HG02571 (cell line): ENCODE measurements around the gene KLRD1.
"Not testable (repeated sequence)": the region's sequence is repeated elsewhere in the genome, so short reads cannot be mapped to it uniquely, and the experiment has no call there.

Experiments
- ATAC-seq: cut with Tn5 transposase; IDR thresholded peaks from one replicate; pipeline ENCODE4 v1.9.1; 2021; ENCODE audit warnings: mild to moderate bottlenecking, moderate library complexity; ENCODE audit not compliant: unreplicated experiment

Gene KLRD1

GRCh38 chr12:10307630-10308029, at the start of gene KLRD1:
Gene KLRD1 (plus strand): TSS chr12:10307870. CDS start chr12:10308078, 208 bp downstream.
- ATAC-seq = no peak

- no peak for ATAC-seq
These were observed 46.7 kb upstream of the KLRD1 start for GRCh38 chr12:10260927-10261326.

- no peak for ATAC-seq
These were observed 39.6 kb upstream of the KLRD1 start for GRCh38 chr12:10268037-10268436.

GRCh38 chr12:10272467-10272866, 35.2 kb upstream of the KLRD1 start:
- ATAC-seq = no peak

- no peak for ATAC-seq
These were observed 30.9 kb upstream of the KLRD1 start for GRCh38 chr12:10276774-10277173.

GRCh38 chr12:10278104-10278503, 29.6 kb upstream of the KLRD1 start:
- no peak for ATAC-seq

- ATAC-seq = no peak
These were observed 27.7 kb upstream of the KLRD1 start for GRCh38 chr12:10279937-10280336.

- no peak for ATAC-seq
These were observed 24.6 kb upstream of the KLRD1 start for GRCh38 chr12:10283027-10283426.

GRCh38 chr12:10285919-10286318, 21.8 kb upstream of the KLRD1 start:
- no peak for ATAC-seq

GRCh38 chr12:10289005-10289754, 18.5 kb upstream of the KLRD1 start:
- ATAC-seq = no peak

- ATAC-seq = no peak
These were observed 16.6 kb upstream of the KLRD1 start for GRCh38 chr12:10291030-10291429.

GRCh38 chr12:10293151-10293550, 14.5 kb upstream of the KLRD1 start:
- no peak for ATAC-seq

- ATAC-seq = no peak
These were observed 14.0 kb upstream of the KLRD1 start for GRCh38 chr12:10293570-10294227.

- ATAC-seq = no peak
These were observed 6.6 kb upstream of the KLRD1 start for GRCh38 chr12:10301103-10301502.

- no peak for ATAC-seq
These were observed 3.5 kb upstream of the KLRD1 start for GRCh38 chr12:10304161-10304574.

GRCh38 chr12:10305411-10305810, 2.3 kb upstream of the KLRD1 start:
- no peak for ATAC-seq

- no peak for ATAC-seq
These were observed 3.5 kb downstream of the KLRD1 start for GRCh38 chr12:10310926-10311720.

GRCh38 chr12:10319388-10319787, 11.7 kb downstream of the KLRD1 start:
- ATAC-seq = no peak

GRCh38 chr12:10320643-10321042, 13.0 kb downstream of the KLRD1 start:
- ATAC-seq = no peak

GRCh38 chr12:10328691-10329090, 21.0 kb downstream of the KLRD1 start:
- not testable (repeated sequence) for ATAC-seq

- no peak for ATAC-seq
These were observed 24.1 kb downstream of the KLRD1 start for GRCh38 chr12:10331642-10332239.
